Measurements from ENCODE around the gene HSP90AB1. TPM values are rescaled to one million over a fixed set of nuclear protein-coding genes. Genes with fewer than 3 reads are reported as not detected.

Gene HSP90AB1
- total and polyA plus RNA-seq, 8 donors, result 168 to 549 (median 359) TPM

GRCh38 chr6:44289726-44290260 is 42.9 kb downstream of the HSP90AB1 start:
- TF ChIP-seq POLR2A (IDR thresholded peaks at IDR 0.05), result no peak
- TF ChIP-seq EP300 (IDR thresholded peaks at IDR 0.05), result no peak
- no peak for TF ChIP-seq CTCF (IDR thresholded peaks at IDR 0.05)
- no peak for TF ChIP-seq POLR2AphosphoS5 (IDR thresholded peaks at IDR 0.05)
- no peaks in the 10 kb centered on the region for H3K36me3 ChIP-seq
- no peaks in the 10 kb centered on the region for H3K4me1 ChIP-seq
- WGBS, 5 donors, result 40 to 45% (median 45%) methylated on average over 7 of the region's 7 CpGs
- peaks cover 0 to 98% (median 71%) of the 10 kb centered on the region in 3 donors for H3K27me3 ChIP-seq
- DNase-seq, result no peak
- no peaks in the 10 kb centered on the region for H3K9me3 ChIP-seq
- H3K27ac ChIP-seq, result no peak overlapping the region
- H3K4me3 ChIP-seq, result no peak overlapping the region
- intact Hi-C loops (cut with DNase I; ENCODE audit: low total_unique reads), result no loop called here

- Histone ChIP-seq H3K4me1 (peaks cover under 1% of the 10 kb centered on the region in 4 donors), H3K36me3 (no peaks in the 10 kb centered on the region), H3K9me3 (no peaks in the 10 kb centered on the region), H3K4me3 (no peak overlapping the region), H3K27ac (no peak overlapping the region), H3K27me3 (peaks cover 7 to 98% (median 78%) of the 10 kb centered on the region in 3 donors)
- 64 to 75% (median 70%) methylated on average over 4 of the region's 4 CpGs for WGBS, 5 donors
- intact Hi-C loops (cut with DNase I; ENCODE audit: low total_unique reads), result no loop called here
- no peak for DNase-seq
- no peak for TF ChIP-seq CTCF (IDR thresholded peaks at IDR 0.05)
- no peak for TF ChIP-seq POLR2AphosphoS5 (IDR thresholded peaks at IDR 0.05)
- no peak for TF ChIP-seq EP300 (IDR thresholded peaks at IDR 0.05)
- no peak for TF ChIP-seq POLR2A (IDR thresholded peaks at IDR 0.05)
Observed at GRCh38 chr6:44291841-44292240, 44.9 kb downstream of the HSP90AB1 start.

- Histone ChIP-seq H3K4me3 (no peak overlapping the region), H3K36me3 (no peaks in the 10 kb centered on the region), H3K27ac (no peak overlapping the region), H3K4me1 (peaks cover 10 to 11% (median 10%) of the 10 kb centered on the region in 4 donors), H3K9me3 (no peaks in the 10 kb centered on the region), H3K27me3 (peaks cover 7 to 98% (median 78%) of the 10 kb centered on the region in 3 donors)
- TF ChIP-seq CTCF (IDR thresholded peaks at IDR 0.05) (no peak), POLR2AphosphoS5 (IDR thresholded peaks at IDR 0.05) (no peak)
- 67 to 89% (median 75%) methylated on average over 4 of the region's 4 CpGs for WGBS, 5 donors
- DNase-seq, result no peak
- intact Hi-C loops (cut with DNase I; ENCODE audit: low total_unique reads), result no loop called here
Observed at GRCh38 chr6:44292661-44293365, 45.9 kb downstream of the HSP90AB1 start.

- DNase-seq, result no peak
- no peak overlapping the region for H3K27ac ChIP-seq
- intact Hi-C loops (cut with DNase I; ENCODE audit: low total_unique reads), result no loop called here
- H3K4me1 ChIP-seq, result peaks cover 14 to 18% (median 17%) of the 10 kb centered on the region in 4 donors
- H3K9me3 ChIP-seq, result no peaks in the 10 kb centered on the region
- TF ChIP-seq CTCF (IDR thresholded peaks at IDR 0.05) (no peak), POLR2A (IDR thresholded peaks at IDR 0.05) (no peak), POLR2AphosphoS5 (IDR thresholded peaks at IDR 0.05) (no peak), EP300 (IDR thresholded peaks at IDR 0.05) (no peak)
- peaks cover 7 to 86% (median 69%) of the 10 kb centered on the region in 3 donors for H3K27me3 ChIP-seq
- WGBS, 5 donors, result 49 to 70% (median 58%) methylated on average over 7 of the region's 7 CpGs
- H3K4me3 ChIP-seq, result no peak overlapping the region
- peaks cover 0 to 6% (median 2%) of the 10 kb centered on the region in 4 donors for H3K36me3 ChIP-seq
Observed at GRCh38 chr6:44294832-44295791, 48.2 kb downstream of the HSP90AB1 start.

Measured in stomach (tissue), 9 donors.